Measurements from ENCODE around the gene EFHD2.
"Not testable (repeated sequence)": the region's sequence is repeated elsewhere in the genome, so short reads cannot be mapped to it uniquely, and the experiment has no call there.

Gene EFHD2

GRCh38 chr1:15452866-15453571 is 43.3 kb downstream of the EFHD2 start:
- DNase-seq (ENCODE audit: low spot score) = no peak

- no peak for DNase-seq (ENCODE audit: low spot score)
Observed at GRCh38 chr1:15453734-15454133, 44.0 kb downstream of the EFHD2 start.

- no peak for DNase-seq (ENCODE audit: low spot score)
Observed at GRCh38 chr1:15454256-15454655, 44.6 kb downstream of the EFHD2 start.

GRCh38 chr1:15455522-15455921 is 45.8 kb downstream of the EFHD2 start:
- DNase-seq (ENCODE audit: low spot score) = no peak

- DNase-seq (ENCODE audit: low spot score) = no peak
Observed at GRCh38 chr1:15456313-15456954, 46.7 kb downstream of the EFHD2 start, which contains the start of gene CELA2A. TSS of gene CELA2A (plus strand) at chr1:15456732. CDS start at chr1:15456754, 22 bp downstream.

- no peak for DNase-seq (ENCODE audit: low spot score)
Observed at GRCh38 chr1:15457585-15457984, 47.9 kb downstream of the EFHD2 start.

GRCh38 chr1:15458388-15458787 is 48.7 kb downstream of the EFHD2 start:
- not testable (repeated sequence) for DNase-seq (ENCODE audit: low spot score)

GRCh38 chr1:15459771-15460707 is 50.4 kb downstream of the EFHD2 start:
- DNase-seq (ENCODE audit: low spot score) = no peak

GRCh38 chr1:15460708-15461095 is 51.0 kb downstream of the EFHD2 start:
- no peak for DNase-seq (ENCODE audit: low spot score)

- DNase-seq (ENCODE audit: low spot score) = not testable (repeated sequence)
Observed at GRCh38 chr1:15463064-15463800, 53.5 kb downstream of the EFHD2 start.

GRCh38 chr1:15463926-15464322 is 54.2 kb downstream of the EFHD2 start:
- DNase-seq (ENCODE audit: low spot score) = not testable (repeated sequence)

- DNase-seq (ENCODE audit: low spot score) = no peak
Observed at GRCh38 chr1:15465674-15466073, 56.0 kb downstream of the EFHD2 start.

GRCh38 chr1:15466955-15467625 is 57.4 kb downstream of the EFHD2 start:
- DNase-seq (ENCODE audit: low spot score) = not testable (repeated sequence)

- DNase-seq (ENCODE audit: low spot score) = no peak
Observed at GRCh38 chr1:15468145-15468544, 58.5 kb downstream of the EFHD2 start.

- DNase-seq (ENCODE audit: low spot score) = no peak
Observed at GRCh38 chr1:15469361-15469760, 59.7 kb downstream of the EFHD2 start.

GRCh38 chr1:15469821-15470448 is 60.2 kb downstream of the EFHD2 start:
- not testable (repeated sequence) for DNase-seq (ENCODE audit: low spot score)

- not testable (repeated sequence) for DNase-seq (ENCODE audit: low spot score)
Observed at GRCh38 chr1:15471067-15471466, 61.4 kb downstream of the EFHD2 start.

- DNase-seq (ENCODE audit: low spot score) = not testable (repeated sequence)
Observed at GRCh38 chr1:15471723-15472122, 62.0 kb downstream of the EFHD2 start.

- DNase-seq (ENCODE audit: low spot score) = no peak
Observed at GRCh38 chr1:15472587-15472986, 62.9 kb downstream of the EFHD2 start.

- no peak for DNase-seq (ENCODE audit: low spot score)
Observed at GRCh38 chr1:15475752-15476314, 66.1 kb downstream of the EFHD2 start, which contains the start of gene CELA2B. TSS of gene CELA2B (plus strand) at chr1:15476104. CDS start at chr1:15476126, 22 bp downstream.
